Hepatocyte (in vitro differentiated cells): Measurements from ENCODE around the gene HEMK1. TPM values are rescaled to one million over a fixed set of nuclear protein-coding genes. Genes with fewer than 3 reads are reported as not detected.

Experiments used
- DNase-seq: peaks from one replicate; pipeline ENCODE4 v3.0.0-alpha.2; 2016; ENCODE audit warnings: low spot score
- H2AFZ ChIP-seq: fragments of 200-600 bp; sonication (generic); 2 replicates; pipeline ENCODE4 v1.6.0; 2016; ENCODE audit warnings: antibody characterized with exemption, mild to moderate bottlenecking
- H3K27ac ChIP-seq: fragments of 200-600 bp; sonication (generic); 2 replicates; pipeline ENCODE4 v1.5.1; 2016; ENCODE audit warnings: mild to moderate bottlenecking
- H3K27me3 ChIP-seq: fragments of 200-600 bp; sonication (generic); 2 replicates; pipeline ENCODE4 v1.6.1; 2016
- H3K36me3 ChIP-seq: fragments of 200-600 bp; sonication (generic); replicated peaks from 2 replicates; pipeline ENCODE4 v1.5.1; 2016; ENCODE audit warnings: low read depth; ENCODE audit not compliant: insufficient read depth
- H3K4me1 ChIP-seq: fragments of 200-600 bp; sonication (generic); 2 replicates; pipeline ENCODE4 v1.5.1; 2016; ENCODE audit warnings: mild to moderate bottlenecking, moderate library complexity; ENCODE audit not compliant: insufficient read depth
- H3K4me2 ChIP-seq: fragments of 200-600 bp; sonication (generic); 2 replicates; pipeline ENCODE4 v1.6.0; 2016
- H3K4me3 ChIP-seq: fragments of 200-600 bp; sonication (generic); 2 replicates; pipeline ENCODE4 v1.5.1; 2016; ENCODE audit warnings: mild to moderate bottlenecking
- H3K79me2 ChIP-seq: fragments of 200-600 bp; sonication (generic); 2 replicates; pipeline ENCODE4 v1.6.0; 2017; ENCODE audit warnings: mild to moderate bottlenecking
- H3K9me2 ChIP-seq: fragments of 200-600 bp; sonication (generic); replicated peaks from 2 replicates; pipeline ENCODE4 v1.6.0; 2017; ENCODE audit warnings: mild to moderate bottlenecking; ENCODE audit not compliant: insufficient read depth
- H3K9me3 ChIP-seq: fragments of 200-600 bp; sonication (generic); 2 replicates; pipeline ENCODE4 v1.5.1; 2016; ENCODE audit warnings: low read depth, mild to moderate bottlenecking
- H4K20me1 ChIP-seq: fragments of 200-600 bp; sonication (generic); 2 replicates; pipeline ENCODE4 v1.6.0; 2016; ENCODE audit warnings: mild to moderate bottlenecking; ENCODE audit not compliant: insufficient read depth, poor library complexity, severe bottlenecking
- EZH2 ChIP-seq: fragments of 200-600 bp; sonication (generic); IDR thresholded peaks from 2 replicates; pipeline ENCODE4 v1.6.1; 2016; ENCODE audit warnings: antibody characterized with exemption, mild to moderate bottlenecking, borderline replicate concordance
- EZH2phosphoT487 ChIP-seq: fragments of 200-600 bp; sonication (generic); IDR thresholded peaks from one replicate; pipeline ENCODE4 v1.6.1; 2018; ENCODE audit warnings: antibody characterized with exemption, mild to moderate bottlenecking, low read depth, moderate library complexity; ENCODE audit not compliant: unreplicated experiment, severe bottlenecking
- WGBS: methylation state at CpG from one replicate; pipeline ENCODE4 v1.1.6; 2016; ENCODE audit warnings: low lambda C conversion rate; ENCODE audit errors: missing lambda C conversion rate; 5-methylcytosine and 5-hydroxymethylcytosine counted together
- polyA plus RNA-seq: library from polyadenylated mRNA; unstranded; fragments of >200 nt; fragmentation: Nextera tagmentation; extraction: Ambion mirVana; gene quantifications from 2 replicates; pipeline ENCODE4 v1.2.1, GENCODE V29; 2016
- total RNA-seq: library from RNA; depleted of rRNA; stranded (reverse); fragments of >200 nt; gene quantifications from 2 replicates; pipeline ENCODE4 v1.2.3, GENCODE V29; 2014
- TF ChIP-seq, protein P1 (sequence below): fragments of 200-600 bp; sonication (generic); IDR thresholded peaks from 2 replicates; pipeline ENCODE4 v1.5.1; 2016; ENCODE audit warnings: antibody characterized with exemption, mild to moderate bottlenecking; ENCODE audit not compliant: poor library complexity

Gene HEMK1
- total and polyA plus RNA-seq, 2 experiments from 2014 or later = 18.6 to 27.2 TPM

GRCh38 chr3:50645378-50645777 lies 76.1 kb downstream of the HEMK1 start:
- no peak overlapping the region for H3K4me2 ChIP-seq
- no peak overlapping the region for H2AFZ ChIP-seq
- no peak for DNase-seq
- no peaks in the 10 kb centered on the region for H3K27me3 ChIP-seq
- no peaks in the 10 kb centered on the region for H3K36me3 ChIP-seq
- no peak overlapping the region for H3K4me3 ChIP-seq
- no peaks in the 10 kb centered on the region for H3K9me2 ChIP-seq
- no peaks in the 10 kb centered on the region for H3K79me2 ChIP-seq
- WGBS = 91% methylated on average over 2 of the region's 2 CpGs
- no peaks in the 10 kb centered on the region for H3K9me3 ChIP-seq
- peaks cover 4% of the 10 kb centered on the region for H4K20me1 ChIP-seq
- no peak overlapping the region for H3K27ac ChIP-seq
- H3K4me1 ChIP-seq = no peaks in the 10 kb centered on the region
- TF ChIP-seq EZH2 (no peak), EZH2phosphoT487 (no peak)
- TF ChIP-seq, protein P1, sequence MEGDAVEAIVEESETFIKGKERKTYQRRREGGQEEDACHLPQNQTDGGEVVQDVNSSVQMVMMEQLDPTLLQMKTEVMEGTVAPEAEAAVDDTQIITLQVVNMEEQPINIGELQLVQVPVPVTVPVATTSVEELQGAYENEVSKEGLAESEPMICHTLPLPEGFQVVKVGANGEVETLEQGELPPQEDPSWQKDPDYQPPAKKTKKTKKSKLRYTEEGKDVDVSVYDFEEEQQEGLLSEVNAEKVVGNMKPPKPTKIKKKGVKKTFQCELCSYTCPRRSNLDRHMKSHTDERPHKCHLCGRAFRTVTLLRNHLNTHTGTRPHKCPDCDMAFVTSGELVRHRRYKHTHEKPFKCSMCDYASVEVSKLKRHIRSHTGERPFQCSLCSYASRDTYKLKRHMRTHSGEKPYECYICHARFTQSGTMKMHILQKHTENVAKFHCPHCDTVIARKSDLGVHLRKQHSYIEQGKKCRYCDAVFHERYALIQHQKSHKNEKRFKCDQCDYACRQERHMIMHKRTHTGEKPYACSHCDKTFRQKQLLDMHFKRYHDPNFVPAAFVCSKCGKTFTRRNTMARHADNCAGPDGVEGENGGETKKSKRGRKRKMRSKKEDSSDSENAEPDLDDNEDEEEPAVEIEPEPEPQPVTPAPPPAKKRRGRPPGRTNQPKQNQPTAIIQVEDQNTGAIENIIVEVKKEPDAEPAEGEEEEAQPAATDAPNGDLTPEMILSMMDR = no peak

Other genes starting within 250 kb of the HEMK1 start
- gene HYAL2, start 246.8 kb upstream of the HEMK1 start, total RNA-seq = 79.0 and 125 TPM in 2 replicates
- gene HYAL2, start 246.8 kb upstream of the HEMK1 start, polyA plus RNA-seq = 63.9 and 75.4 TPM in 2 replicates
- 30.0 and 33.1 TPM in 2 replicates for gene TUSC2, start 241.3 kb upstream of the HEMK1 start, total RNA-seq
- 45.6 and 59.0 TPM in 2 replicates for gene TUSC2, start 241.3 kb upstream of the HEMK1 start, polyA plus RNA-seq
- gene RASSF1, start 228.7 kb upstream of the HEMK1 start, total RNA-seq = 11.3 and 13.4 TPM in 2 replicates
- 22.9 and 30.1 TPM in 2 replicates for gene RASSF1, start 228.7 kb upstream of the HEMK1 start, polyA plus RNA-seq
- gene ZMYND10, start 223.8 kb upstream of the HEMK1 start, total RNA-seq = 0.20 and 0.44 TPM in 2 replicates
- gene ZMYND10, start 223.8 kb upstream of the HEMK1 start, polyA plus RNA-seq = 0.18 and 0.77 TPM in 2 replicates
- gene NPRL2, start 218.7 kb upstream of the HEMK1 start, total RNA-seq = 22.3 and 23.5 TPM in 2 replicates
- gene NPRL2, start 218.7 kb upstream of the HEMK1 start, polyA plus RNA-seq = 27.0 and 34.6 TPM in 2 replicates
- gene CYB561D2, start 218.7 kb upstream of the HEMK1 start, total RNA-seq = 31.0 and 37.3 TPM in 2 replicates
- 40.5 and 46.9 TPM in 2 replicates for gene CYB561D2, start 218.7 kb upstream of the HEMK1 start, polyA plus RNA-seq
- gene TMEM115, start 210.0 kb upstream of the HEMK1 start, total RNA-seq = 49.3 and 63.0 TPM in 2 replicates
- gene TMEM115, start 210.0 kb upstream of the HEMK1 start, polyA plus RNA-seq = 64.5 and 69.9 TPM in 2 replicates
- gene CACNA2D2, start 65.9 kb upstream of the HEMK1 start, total RNA-seq = 0.87 and 1.2 TPM in 2 replicates
- 1.4 and 1.5 TPM in 2 replicates for gene CACNA2D2, start 65.9 kb upstream of the HEMK1 start, polyA plus RNA-seq
- 4.7 and 5.6 TPM in 2 replicates for gene C3orf18, start 1.8 kb upstream of the HEMK1 start, total RNA-seq
- 2.9 and 6.1 TPM in 2 replicates for gene C3orf18, start 1.8 kb upstream of the HEMK1 start, polyA plus RNA-seq
- 4.0 and 5.9 TPM in 2 replicates for gene CISH, start 42.3 kb downstream of the HEMK1 start, total RNA-seq
- 9.0 and 15.3 TPM in 2 replicates for gene CISH, start 42.3 kb downstream of the HEMK1 start, polyA plus RNA-seq
- gene MAPKAPK3, start 47.6 kb downstream of the HEMK1 start, total RNA-seq = 40.5 and 43.0 TPM in 2 replicates
- gene MAPKAPK3, start 47.6 kb downstream of the HEMK1 start, polyA plus RNA-seq = 40.9 and 43.1 TPM in 2 replicates
- 0.77 and 0.88 TPM in 2 replicates for gene DOCK3, start 105.4 kb downstream of the HEMK1 start, total RNA-seq
- 1.6 and 1.9 TPM in 2 replicates for gene DOCK3, start 105.4 kb downstream of the HEMK1 start, polyA plus RNA-seq